Epithelial cell of esophagus (primary cell): ENCODE measurements around the gene LRRIQ1.

Experiments
- DNase-seq: peaks from one replicate; pipeline ENCODE4 v3.0.0; 2010; ENCODE audit warnings: low read depth
- H3K4me3 ChIP-seq: 2 replicates; pipeline ENCODE4 v1.5.1; 2011; ENCODE audit warnings: mild to moderate bottlenecking, low read length, control low read depth
- CTCF ChIP-seq: IDR thresholded peaks from 2 replicates; pipeline ENCODE4 v1.5.1; 2011; ENCODE audit warnings: low read depth, mild to moderate bottlenecking, low read length, control low read depth, inconsistent platforms; ENCODE audit not compliant: insufficient read depth; ENCODE audit errors: missing control alignments

LRRIQ1 gene

GRCh38 chr12:85281636-85282312 lies 245.6 kb downstream of the LRRIQ1 start:
- no peak for TF ChIP-seq CTCF
- DNase-seq, result no peak
- H3K4me3 ChIP-seq, result no peak overlapping the region

- DNase-seq, result no peak
- TF ChIP-seq CTCF, result no peak
These were observed 247.4 kb downstream of the LRRIQ1 start for GRCh38 chr12:85283560-85283959.

More at GRCh38 chr12:85283560-85283959, 247.4 kb downstream of the LRRIQ1 start:
- no peak overlapping the region for H3K4me3 ChIP-seq
